H54 (cell line): ENCODE data around the gene TMOD4.

Experiments used
- DNase-seq: peaks from one replicate; pipeline ENCODE4 v3.0.0; 2011; ENCODE audit warnings: low spot score, mixed read lengths; ENCODE audit not compliant: insufficient read length
- FAIRE-seq: peaks from 3 replicates; lab custom pipeline; 2011; peaks lifted over from hg19 to GRCh38; lab: Jason Lieb, UNC
- POLR2A ChIP-seq: IDR thresholded peaks from 2 replicates; pipeline ENCODE4 v1.6.1; 2011; ENCODE audit warnings: low read depth, mild to moderate bottlenecking, low read length

Gene TMOD4

GRCh38 chr1:151143986-151144385 lies 31.8 kb downstream of the TMOD4 start:
- no peak for TF ChIP-seq POLR2A
- no peak for DNase-seq
- no peak for FAIRE-seq

GRCh38 chr1:151143057-151143435 lies 32.7 kb downstream of the TMOD4 start:
- FAIRE-seq (no peak), DNase-seq (no peak)
- TF ChIP-seq POLR2A: no peak

- no peak for TF ChIP-seq POLR2A
- FAIRE-seq (no peak), DNase-seq (no peak)
These were observed 33.2 kb downstream of the TMOD4 start for GRCh38 chr1:151142411-151143056.

DNA sequence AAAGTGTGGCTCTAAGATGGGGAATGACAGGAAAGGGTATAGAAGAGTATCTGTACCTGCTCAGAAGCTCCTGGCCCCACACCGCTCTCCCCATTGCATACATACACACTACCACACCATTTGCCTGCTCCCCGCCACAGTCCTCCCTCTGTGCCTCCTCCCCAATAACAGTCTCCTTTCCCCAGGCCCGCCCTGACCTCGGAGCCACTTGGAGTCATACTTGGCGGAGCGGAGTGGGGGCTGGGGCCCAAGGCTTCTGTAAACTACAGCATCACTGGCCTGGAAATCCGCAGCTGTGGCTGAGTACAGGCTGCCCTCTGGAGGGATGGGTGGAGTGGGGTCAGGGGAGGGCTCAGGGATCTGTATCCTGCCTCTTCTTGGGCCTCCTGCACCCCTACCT lies 38.0 kb downstream of the TMOD4 start:
- DNase-seq: no peak
- no peak for TF ChIP-seq POLR2A
- FAIRE-seq: no peak

DNA sequence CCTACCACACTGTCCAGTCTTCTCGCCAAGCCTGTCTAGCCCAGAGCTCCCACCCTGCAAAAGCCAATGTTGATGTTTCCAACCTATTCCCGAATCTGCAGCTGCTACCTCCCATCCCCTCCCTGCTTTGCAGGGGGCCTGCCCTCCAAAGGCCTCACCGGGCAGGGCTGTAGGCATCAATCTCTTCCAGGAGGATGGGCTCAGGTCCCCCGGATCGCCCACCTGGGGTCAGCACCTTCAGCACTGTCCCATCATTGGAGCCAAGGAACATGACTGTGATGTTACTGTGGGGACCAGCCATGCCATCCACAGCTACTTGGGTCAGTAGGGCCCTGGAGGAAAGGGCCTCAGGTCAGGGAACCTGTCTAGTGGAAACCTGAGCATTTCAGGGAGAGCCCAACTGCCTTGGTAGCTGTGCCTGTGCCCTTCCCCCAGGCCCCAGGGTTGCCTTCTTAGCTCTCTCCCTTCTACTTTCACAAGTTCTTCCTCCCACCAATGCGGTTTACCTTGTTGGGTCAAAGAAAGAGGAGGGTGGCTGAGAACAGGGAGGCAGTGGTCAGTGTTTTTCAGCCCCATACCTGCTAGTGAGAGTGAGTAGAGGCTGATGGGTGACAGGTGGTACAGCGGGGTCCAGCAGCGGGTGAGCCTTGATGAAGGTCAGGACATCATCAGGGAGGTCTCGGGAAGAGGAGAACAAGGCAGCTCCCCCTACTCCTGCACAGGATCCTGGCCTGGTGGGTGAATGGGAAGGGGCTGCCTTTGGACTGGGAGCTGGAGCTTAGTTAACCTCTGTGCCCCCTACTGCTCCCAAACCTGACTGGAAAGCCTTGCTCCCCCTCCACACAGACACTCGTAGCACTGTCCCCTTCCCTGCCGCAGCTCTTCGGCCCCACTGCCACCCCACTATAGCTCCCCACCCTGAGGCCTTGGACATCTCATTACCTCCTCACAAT lies 40.1 kb downstream of the TMOD4 start:
- DNase-seq (no peak), FAIRE-seq (no peak)
- TF ChIP-seq POLR2A: no peak

DNA sequence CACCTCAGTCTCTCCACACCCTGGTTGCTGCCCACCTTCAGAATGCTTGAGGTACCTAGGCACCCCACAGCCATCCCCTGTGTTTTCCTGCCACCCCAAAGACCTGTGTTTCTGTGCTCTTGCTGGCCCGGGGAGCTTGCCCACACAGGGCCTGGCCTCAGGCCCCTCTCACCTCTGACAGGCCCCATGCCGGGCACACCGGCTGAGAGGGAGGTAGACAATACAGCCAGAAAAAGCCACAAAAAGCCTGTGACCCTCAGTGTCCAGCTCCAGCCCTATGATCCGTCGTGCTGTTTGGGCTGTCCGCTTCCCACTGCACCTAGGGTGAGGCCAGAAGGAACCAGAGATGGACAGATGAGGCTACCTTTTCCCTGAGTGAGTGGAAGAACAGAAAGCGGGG lies 40.8 kb downstream of the TMOD4 start:
- DNase-seq (no peak), FAIRE-seq (no peak)
- no peak for TF ChIP-seq POLR2A

DNA sequence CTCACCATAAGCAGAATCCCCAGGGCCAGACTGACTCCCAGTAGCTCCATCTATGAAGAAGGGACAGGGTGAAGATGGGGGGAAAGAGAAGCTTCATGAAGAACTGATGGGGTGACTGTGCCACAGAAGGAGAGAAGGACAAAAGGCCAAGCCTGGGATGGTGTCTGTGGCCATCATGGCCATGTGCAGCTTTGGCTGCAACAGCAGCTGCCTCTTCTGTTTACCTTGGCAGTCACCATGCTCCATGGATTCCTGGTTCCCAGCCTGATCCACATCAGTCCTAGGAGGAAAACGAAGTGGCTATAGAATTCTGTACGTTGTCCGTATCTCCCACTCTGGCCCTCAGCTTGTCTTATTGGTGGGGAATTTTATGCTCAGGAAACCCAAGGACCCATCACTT lies 41.4 kb downstream of the TMOD4 start:
- DNase-seq: no peak
- TF ChIP-seq POLR2A: no peak
- no peak for FAIRE-seq

- no peak for TF ChIP-seq POLR2A
- FAIRE-seq: no peak
- DNase-seq: no peak
These were observed 42.6 kb downstream of the TMOD4 start for GRCh38 chr1:151133018-151133806.

GRCh38 chr1:151132335-151133017 lies 43.3 kb downstream of the TMOD4 start:
- DNase-seq: no peak
- no peak for FAIRE-seq
- no peak for TF ChIP-seq POLR2A

DNA sequence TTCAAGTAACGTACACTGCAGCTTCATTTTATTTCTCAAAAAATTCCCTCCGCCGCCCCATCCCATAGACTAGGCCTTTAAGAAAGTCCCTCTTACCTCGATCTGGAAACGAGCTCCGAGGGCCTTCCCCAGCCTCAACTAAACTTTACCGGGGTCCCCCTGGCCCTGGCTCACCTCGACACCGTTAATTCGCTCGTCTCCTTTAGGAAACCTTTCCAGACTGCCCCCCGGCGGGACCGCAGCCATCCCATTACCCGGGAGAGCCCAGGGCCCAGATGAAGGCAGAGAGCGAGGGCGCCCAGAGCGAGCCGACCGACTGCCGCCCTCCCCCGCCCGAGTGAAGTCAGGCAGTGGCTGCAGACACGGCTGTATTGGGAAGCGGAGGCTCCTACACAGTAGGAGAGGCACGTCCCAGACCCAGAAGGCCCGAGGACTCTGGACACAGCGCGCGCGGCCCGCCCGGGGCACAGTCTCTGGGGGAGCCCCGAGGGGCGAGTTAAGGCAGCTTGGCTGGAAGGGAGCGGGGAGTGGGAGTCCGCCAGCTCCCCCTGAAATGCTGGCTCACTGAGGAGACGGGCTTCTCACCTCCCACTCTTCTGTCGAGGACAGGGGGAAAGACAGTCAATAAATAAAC lies 44.0 kb downstream of the TMOD4 start:
- DNase-seq (no peak), FAIRE-seq (no peak)
- TF ChIP-seq POLR2A: no peak

- TF ChIP-seq POLR2A: no peak
- FAIRE-seq: no peak
- DNase-seq: no peak
These were observed 44.7 kb downstream of the TMOD4 start for GRCh38 chr1:151130987-151131586.

- DNase-seq (no peak), FAIRE-seq (no peak)
- TF ChIP-seq POLR2A: no peak
These were observed 47.0 kb downstream of the TMOD4 start for GRCh38 chr1:151128800-151129199.
